SK-N-DZ (cell line): Measurements from ENCODE around the gene LAMA5.
"Not testable (repeated sequence)": the region's sequence is repeated elsewhere in the genome, so short reads cannot be mapped to it uniquely, and the experiment has no call there.

ENCODE experiments used
- DNase-seq: peaks from one replicate; pipeline ENCODE4 v3.0.0-alpha.2; 2015; ENCODE audit warnings: low spot score

Gene LAMA5

GRCh38 chr20:62390317-62391164 is 23.4 kb upstream of the LAMA5 start:
- DNase-seq: no peak

GRCh38 chr20:62389601-62390087 is 22.5 kb upstream of the LAMA5 start:
- DNase-seq: no peak

- no peak for DNase-seq
These were observed 21.9 kb upstream of the LAMA5 start for GRCh38 chr20:62388839-62389600.

DNA sequence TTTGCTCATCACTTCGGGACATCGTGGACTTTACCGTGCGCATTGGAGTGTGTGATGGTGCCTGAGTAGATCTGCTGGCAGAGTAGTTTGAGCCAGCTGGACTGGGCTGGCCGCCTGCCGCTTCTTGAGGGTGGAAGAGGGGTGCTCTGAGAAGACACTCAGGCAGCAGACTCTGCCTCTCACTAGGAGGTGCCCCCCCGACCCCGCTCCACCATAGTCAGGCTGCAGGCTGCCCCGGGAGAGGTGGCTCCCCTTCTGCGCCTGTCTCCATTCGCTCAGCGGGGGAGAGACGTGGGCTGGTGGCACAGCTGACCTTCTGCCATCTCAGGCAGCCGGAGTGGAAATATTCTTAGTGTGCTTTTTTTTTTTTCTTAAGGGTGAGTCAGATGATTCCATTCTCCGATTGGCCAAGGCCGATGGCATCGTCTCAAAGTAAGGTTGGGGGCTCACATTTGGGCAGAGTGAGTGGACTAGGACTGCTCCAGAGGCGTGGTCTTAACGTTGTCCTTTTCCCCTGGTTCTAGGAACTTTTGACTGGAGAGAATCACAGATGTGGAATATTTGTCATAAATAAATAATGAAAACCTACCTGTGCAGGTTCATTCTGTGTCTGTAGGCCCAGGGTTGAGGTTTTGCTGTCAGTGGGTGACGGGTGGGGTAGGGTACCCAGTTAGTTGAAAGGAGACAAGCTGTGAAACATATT is 21.0 kb upstream of the LAMA5 start:
- no peak for DNase-seq

- DNase-seq: no peak
These were observed 20.3 kb upstream of the LAMA5 start for GRCh38 chr20:62387219-62387913.

DNA sequence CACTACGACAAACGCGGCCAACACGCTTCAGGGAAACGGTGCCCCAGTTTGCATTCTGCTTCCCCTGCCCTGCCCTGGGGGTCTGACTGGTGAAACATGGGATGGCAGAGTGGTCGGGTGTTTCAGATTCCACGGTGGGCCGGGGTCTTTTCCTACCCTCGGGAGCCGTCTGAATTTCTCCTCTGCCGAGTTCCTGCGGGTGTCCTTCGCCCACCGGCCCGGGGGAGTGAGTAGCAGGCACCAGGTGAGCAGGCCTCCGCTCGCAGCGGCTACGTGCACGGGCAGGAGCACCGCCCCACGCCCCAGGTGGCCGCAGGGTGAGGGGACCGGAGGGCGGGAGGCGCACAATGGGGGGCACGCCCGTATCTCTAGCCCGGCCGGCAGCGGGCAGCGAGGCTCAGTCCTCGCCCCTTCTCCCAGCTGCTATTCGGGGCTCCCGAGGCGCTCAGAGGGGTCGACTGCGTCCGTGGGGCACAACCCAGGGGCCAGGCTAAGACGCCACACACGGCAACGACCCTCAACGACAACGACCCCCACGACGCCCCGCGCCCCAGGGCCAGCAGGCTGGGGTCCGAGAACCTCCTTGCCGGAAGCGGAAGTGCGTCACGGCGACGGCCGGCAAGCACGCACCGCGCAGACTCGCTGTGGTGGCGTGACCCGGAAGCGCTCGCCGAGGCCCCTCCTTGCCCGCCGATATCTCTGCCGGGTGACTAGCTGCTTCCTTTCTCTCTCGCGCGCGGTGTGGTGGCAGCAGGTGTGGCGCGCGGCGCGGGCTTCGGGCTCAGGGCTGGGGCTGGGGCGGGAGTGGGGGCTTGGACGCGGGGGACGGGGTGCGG is 19.5 kb upstream of the LAMA5 start, which contains the start of gene RPS21:
RPS21 (plus strand) TSS at position 721 of the 836 bp plus-strand sequence. CDS start 236 bp downstream, outside the sequence.
- peak; percentile 96 for DNase-seq

GRCh38 chr20:62382306-62383198 is 15.4 kb upstream of the LAMA5 start:
- DNase-seq: peak; percentile 87

- no peak for DNase-seq
These were observed 14.7 kb upstream of the LAMA5 start for GRCh38 chr20:62381842-62382241.

DNA sequence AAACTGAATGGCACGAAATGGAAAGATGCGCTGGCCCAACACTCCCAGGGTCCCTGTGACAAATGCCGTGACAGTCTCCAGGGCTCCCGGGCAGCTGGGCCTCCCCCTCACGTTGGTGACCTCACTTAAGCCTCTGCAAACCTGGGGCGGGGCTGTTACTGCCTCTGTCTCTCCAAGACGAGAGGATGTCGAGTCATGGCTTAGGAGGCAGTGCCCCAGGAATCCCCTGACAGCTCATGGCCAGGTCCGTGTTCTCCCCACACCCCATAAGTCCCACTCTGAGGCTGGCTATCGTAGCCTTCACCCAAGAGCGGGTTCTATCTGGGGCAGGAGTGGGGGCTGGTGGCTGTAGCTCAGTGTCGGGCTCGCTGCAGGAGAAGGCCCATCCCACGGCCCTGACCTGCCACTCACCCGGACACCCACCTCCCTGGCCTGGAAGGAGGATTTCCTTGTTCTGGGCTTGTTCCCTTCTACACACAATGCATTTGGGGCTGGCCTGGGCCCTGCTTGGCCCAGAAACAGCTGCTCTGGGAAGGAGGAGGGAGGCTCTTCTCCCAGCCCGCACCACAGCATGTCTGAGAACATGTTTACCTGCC is 14.2 kb upstream of the LAMA5 start:
- no peak for DNase-seq

DNA sequence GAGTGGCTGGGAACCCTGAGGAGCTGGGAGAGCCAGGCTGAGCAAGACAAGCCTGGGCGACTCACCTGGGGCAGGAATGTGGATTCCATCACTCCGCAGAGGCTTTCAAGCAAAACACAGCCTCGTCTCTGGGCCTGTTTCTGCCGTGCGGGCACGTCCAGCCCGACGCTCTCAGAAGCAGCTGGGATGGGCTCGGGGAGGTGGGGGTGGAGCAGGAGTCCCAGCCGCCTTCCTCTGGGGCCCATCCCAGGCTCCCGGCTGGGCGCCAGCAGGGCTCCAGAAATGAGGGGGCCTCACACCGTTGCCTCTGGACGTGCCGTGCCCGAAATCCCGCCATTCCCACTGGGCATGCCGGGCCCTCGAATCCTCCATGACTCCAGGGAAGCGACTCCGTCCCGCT is 11.1 kb upstream of the LAMA5 start:
- no peak for DNase-seq

DNA sequence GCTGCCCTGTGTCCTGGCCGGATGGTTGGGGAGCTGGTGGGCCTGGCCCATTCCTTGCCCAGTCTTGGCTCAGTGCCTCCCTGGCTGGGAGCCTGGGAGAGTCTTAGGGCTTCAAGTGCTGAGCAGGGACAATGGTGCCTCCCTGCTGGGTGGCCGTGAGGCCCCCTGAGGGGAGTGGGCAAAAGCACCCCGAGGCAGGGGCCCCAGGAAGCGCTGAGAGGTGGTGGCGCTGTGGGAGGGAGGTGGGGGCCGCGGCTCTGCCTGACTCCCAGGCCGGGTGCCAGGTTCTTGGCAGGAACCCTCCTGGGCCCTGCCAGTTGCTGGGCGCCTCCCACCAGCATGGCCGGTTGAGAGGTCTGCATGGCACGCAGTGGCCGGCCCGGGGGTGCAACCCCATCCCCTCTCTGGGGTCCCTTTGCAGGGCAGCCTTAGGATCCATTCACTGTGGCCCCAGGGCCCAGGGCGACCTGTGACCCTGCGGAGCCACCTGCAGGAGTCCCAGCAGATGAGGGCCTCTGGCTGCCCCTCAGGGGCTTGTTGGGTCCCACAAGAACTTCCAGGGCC is 10.6 kb upstream of the LAMA5 start:
- no peak for DNase-seq

DNA sequence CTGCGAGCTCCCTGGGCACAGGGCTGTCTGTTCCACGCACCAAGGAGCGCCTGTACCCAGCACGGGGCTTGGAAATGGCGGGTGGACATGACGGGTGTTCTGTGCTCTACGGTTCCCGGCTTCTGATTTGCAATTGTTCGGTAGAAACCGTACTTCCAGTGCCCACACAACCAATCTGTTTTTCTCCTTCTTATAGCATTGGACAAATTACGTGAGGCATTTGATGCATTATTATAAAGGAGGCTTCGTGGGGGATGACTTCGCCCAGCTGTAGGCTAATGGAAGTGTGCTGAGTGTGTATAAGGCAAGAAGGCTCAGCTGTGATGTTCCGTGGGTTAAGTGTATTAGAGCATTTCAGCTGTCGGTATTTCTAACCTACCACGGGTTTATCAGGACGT is 10.0 kb upstream of the LAMA5 start:
- no peak for DNase-seq

- DNase-seq: peak; percentile 85
These were observed 9.3 kb upstream of the LAMA5 start for GRCh38 chr20:62376112-62377063.

DNA sequence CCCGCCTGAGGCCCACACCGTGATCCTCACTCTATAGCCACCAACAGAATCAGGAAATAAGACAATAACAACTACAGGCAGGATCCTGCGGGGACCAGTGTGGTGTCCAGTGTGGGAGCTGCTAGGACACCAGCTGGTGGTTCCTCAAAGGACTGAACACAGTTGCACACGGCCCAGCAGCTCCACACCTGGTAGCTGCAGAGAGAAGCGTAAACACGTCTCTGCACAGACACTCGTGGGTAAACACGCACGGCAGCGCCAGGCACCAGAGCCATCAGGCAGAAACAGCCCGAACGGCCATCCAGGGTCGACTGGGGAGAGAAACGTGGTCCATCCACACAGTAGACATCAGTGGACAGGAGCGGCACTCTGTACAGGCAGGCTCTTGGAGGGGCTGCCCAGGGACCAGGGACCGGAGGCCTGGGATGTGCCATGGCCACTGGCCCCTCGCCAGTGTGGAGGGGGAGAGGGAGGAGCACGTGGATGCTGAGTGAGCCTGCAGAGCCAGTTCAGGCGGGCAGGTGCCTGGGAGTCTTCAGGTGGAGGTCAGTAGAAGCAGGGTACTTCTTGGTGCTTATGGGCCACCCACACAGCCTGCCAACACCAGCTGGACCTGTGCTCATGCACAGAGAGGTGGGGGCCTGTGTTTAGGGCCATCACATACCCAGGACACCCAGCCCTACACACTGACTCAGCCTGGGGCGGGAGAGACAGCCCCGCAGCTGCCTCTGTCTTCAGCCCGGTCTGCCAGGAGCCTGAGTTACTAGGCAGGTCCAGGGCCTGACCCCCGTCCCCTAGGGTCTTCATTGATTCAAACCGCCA is 7.4 kb upstream of the LAMA5 start:
- DNase-seq: peak; percentile 55

DNA sequence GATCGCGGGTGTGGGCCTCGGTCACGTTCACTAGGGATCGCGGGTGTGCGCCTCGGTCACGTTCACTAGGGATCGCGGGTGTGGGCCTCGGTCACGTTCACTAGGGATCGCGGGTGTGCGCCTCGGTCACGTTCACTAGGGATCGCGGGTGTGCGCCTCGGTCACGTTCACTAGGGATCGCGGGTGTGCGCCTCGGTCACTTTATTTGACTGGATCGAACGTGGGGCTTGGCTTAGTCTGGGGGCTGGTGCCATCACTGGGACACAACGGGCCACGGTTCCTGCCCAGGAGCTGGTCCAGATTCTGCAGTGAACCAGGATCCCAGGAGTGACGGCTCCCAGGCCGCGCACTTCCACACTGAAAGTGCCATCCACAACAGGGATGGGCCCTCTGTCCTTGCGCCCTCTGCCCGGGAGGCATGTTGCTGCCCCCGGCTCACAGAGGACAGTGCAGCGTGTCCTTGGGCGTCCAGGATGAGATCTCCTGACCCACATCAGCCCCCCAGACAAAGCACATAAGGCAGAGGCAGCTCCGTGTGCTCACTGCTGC is 6.6 kb upstream of the LAMA5 start:
- DNase-seq: not testable (repeated sequence)
